ENCODE results near the gene ALG6. TPM values are rescaled to one million over a fixed set of nuclear protein-coding genes. Genes with fewer than 3 reads are reported as not detected.

ALG6 gene
- total RNA-seq (40.4 TPM), polyA plus RNA-seq (6.9 TPM)

GRCh38 chr1:63367215-63368103 is at the start of gene ALG6:
Gene ALG6 (plus strand): TSS chr1:63367627. CDS start chr1:63370978, 3,351 bp downstream.
- Histone ChIP-seq H3K36me3 (ENCODE audit: insufficient read depth) (no peaks in the 10 kb centered on the region), H3K4me3 (ENCODE audit: low read depth, low read length) (peak within 1 kb of the TSS; percentile 72), H3K27ac (ENCODE audit: low read depth) (peak within 1 kb of the TSS; percentile 61), H3K4me1 (ENCODE audit: insufficient read depth) (no peaks in the 10 kb centered on the region)
- under 1% methylated on average over 77 of the region's 77 CpGs for WGBS
- DNase-seq (ENCODE audit: extremely low spot score) = peak; percentile 73

GRCh38 chr1:63317817-63318152 is 49.6 kb upstream of the ALG6 start:
- H3K36me3 ChIP-seq (ENCODE audit: insufficient read depth) = no peaks in the 10 kb centered on the region
- H3K4me3 ChIP-seq (ENCODE audit: low read depth, low read length) = peak overlapping the region; percentile 30
- DNase-seq (ENCODE audit: extremely low spot score) = no peak
- no peaks in the 10 kb centered on the region for H3K4me1 ChIP-seq (ENCODE audit: insufficient read depth)
- 5% methylated on average over 14 of the region's 14 CpGs for WGBS
- no peak overlapping the region for H3K27ac ChIP-seq (ENCODE audit: low read depth)

- H3K27ac ChIP-seq (ENCODE audit: low read depth) = no peak overlapping the region
- no peaks in the 10 kb centered on the region for H3K36me3 ChIP-seq (ENCODE audit: insufficient read depth)
- no peaks in the 10 kb centered on the region for H3K4me1 ChIP-seq (ENCODE audit: insufficient read depth)
- DNase-seq (ENCODE audit: extremely low spot score) = no peak
- WGBS = 14% methylated on average over 28 of the region's 28 CpGs
- no peak overlapping the region for H3K4me3 ChIP-seq (ENCODE audit: low read depth, low read length)
These were observed 49.0 kb upstream of the ALG6 start for GRCh38 chr1:63318201-63318979.

- no peak for DNase-seq (ENCODE audit: extremely low spot score)
- Histone ChIP-seq H3K4me1 (ENCODE audit: insufficient read depth) (peaks cover 5% of the 10 kb centered on the region), H3K27ac (ENCODE audit: low read depth) (no peak overlapping the region), H3K36me3 (ENCODE audit: insufficient read depth) (no peaks in the 10 kb centered on the region), H3K4me3 (ENCODE audit: low read depth, low read length) (no peak overlapping the region)
- 6% methylated on average over 60 of the region's 60 CpGs for WGBS
These were observed 48.1 kb upstream of the ALG6 start for GRCh38 chr1:63319046-63320021.

- Histone ChIP-seq H3K4me3 (ENCODE audit: low read depth, low read length) (no peak overlapping the region), H3K36me3 (ENCODE audit: insufficient read depth) (no peaks in the 10 kb centered on the region), H3K4me1 (ENCODE audit: insufficient read depth) (peaks cover 5% of the 10 kb centered on the region), H3K27ac (ENCODE audit: low read depth) (no peak overlapping the region)
- 10% methylated on average over 47 of the region's 47 CpGs for WGBS
- no peak for DNase-seq (ENCODE audit: extremely low spot score)
These were observed 47.3 kb upstream of the ALG6 start for GRCh38 chr1:63320022-63320721.

GRCh38 chr1:63321066-63321784 is 46.2 kb upstream of the ALG6 start:
- Histone ChIP-seq H3K4me1 (ENCODE audit: insufficient read depth) (peaks cover 5% of the 10 kb centered on the region), H3K27ac (ENCODE audit: low read depth) (no peak overlapping the region), H3K36me3 (ENCODE audit: insufficient read depth) (no peaks in the 10 kb centered on the region), H3K4me3 (ENCODE audit: low read depth, low read length) (no peak overlapping the region)
- 13% methylated on average over 39 of the region's 39 CpGs for WGBS
- DNase-seq (ENCODE audit: extremely low spot score) = no peak

GRCh38 chr1:63321785-63322113 is 45.7 kb upstream of the ALG6 start:
- Histone ChIP-seq H3K36me3 (ENCODE audit: insufficient read depth) (no peaks in the 10 kb centered on the region), H3K4me1 (ENCODE audit: insufficient read depth) (peaks cover 5% of the 10 kb centered on the region), H3K4me3 (ENCODE audit: low read depth, low read length) (peak overlapping the region; percentile 58), H3K27ac (ENCODE audit: low read depth) (no peak overlapping the region)
- WGBS = 10% methylated on average over 12 of the region's 12 CpGs
- DNase-seq (ENCODE audit: extremely low spot score) = no peak

GRCh38 chr1:63322114-63322943 is 45.1 kb upstream of the ALG6 start, which contains the start of gene FOXD3:
Gene FOXD3 (plus strand): TSS chr1:63322567. CDS start chr1:63323059, 492 bp downstream.
- Histone ChIP-seq H3K27ac (ENCODE audit: low read depth) (no peak within 1 kb of the TSS), H3K4me1 (ENCODE audit: insufficient read depth) (peaks cover 5% of the 10 kb centered on the region), H3K4me3 (ENCODE audit: low read depth, low read length) (peak within 1 kb of the TSS; percentile 58), H3K36me3 (ENCODE audit: insufficient read depth) (no peaks in the 10 kb centered on the region)
- whole genome bisulfite sequencing = under 1% methylated on average over 85 of the region's 85 CpGs
- DNase-seq (ENCODE audit: extremely low spot score) = no peak

- Histone ChIP-seq H3K36me3 (ENCODE audit: insufficient read depth) (no peaks in the 10 kb centered on the region), H3K4me3 (ENCODE audit: low read depth, low read length) (peak overlapping the region; percentile 58), H3K27ac (ENCODE audit: low read depth) (no peak overlapping the region), H3K4me1 (ENCODE audit: insufficient read depth) (peaks cover 5% of the 10 kb centered on the region)
- DNase-seq (ENCODE audit: extremely low spot score) = no peak
- 1% methylated on average over 104 of the region's 104 CpGs for WGBS
These were observed 44.2 kb upstream of the ALG6 start for GRCh38 chr1:63322944-63323864.

- WGBS = 3% methylated on average over 114 of the region's 114 CpGs
- H3K4me3 ChIP-seq (ENCODE audit: low read depth, low read length) = peak overlapping the region; percentile 58
These were observed 43.3 kb upstream of the ALG6 start for GRCh38 chr1:63323865-63324778.

More at GRCh38 chr1:63323865-63324778, 43.3 kb upstream of the ALG6 start:
- H3K36me3 ChIP-seq (ENCODE audit: insufficient read depth) = no peaks in the 10 kb centered on the region
- peaks cover 5% of the 10 kb centered on the region for H3K4me1 ChIP-seq (ENCODE audit: insufficient read depth)
- H3K27ac ChIP-seq (ENCODE audit: low read depth) = no peak overlapping the region
- DNase-seq (ENCODE audit: extremely low spot score) = no peak

Measured in urinary bladder (tissue), 4 donors.